Gastrocnemius medialis (tissue), 4 donors: ENCODE measurements around the gene RHOT2. TPM values are rescaled to one million over a fixed set of nuclear protein-coding genes. Genes with fewer than 3 reads are reported as not detected.
A peak's percentile ranks its signal among the peaks of the same experiment; 100 is the strongest.

Experiments used
- ATAC-seq, 2 donors: fragments of 150-250 bp; one replicate each; pipeline ENCODE4 v1.9.1; 2016
- DNase-seq, 2 donors: peaks; one replicate each; pipeline ENCODE4 v3.0.0-alpha.2; 2019
- H3K27ac ChIP-seq, 4 donors: fragments of 200-600 bp; sonication (generic); 1 replicate in 1 of 4; 2 replicates in 3 of 4; pipeline ENCODE4 v1.5.1; 2016 to 2018; ENCODE audit warnings: mild to moderate bottlenecking in 2 of 4, moderate library complexity in 1 of 4
- H3K27me3 ChIP-seq, 3 donors: fragments of 200-600 bp; sonication (generic) in 2 of 3; 1 replicate in 1 of 3; 2 replicates in 2 of 3; pipeline versions ENCODE4 v1.5.1 to v1.6.0; 2016 to 2019; ENCODE audit warnings: mild to moderate bottlenecking in 1 of 3, moderate library complexity in 1 of 3
- H3K36me3 ChIP-seq, 2 donors: fragments of 200-600 bp; sonication (generic) in 1 of 2; one replicate each; pipeline ENCODE4 v1.5.1; 2017 to 2018
- H3K4me1 ChIP-seq, 2 donors: fragments of 200-600 bp; sonication (generic) in 1 of 2; one replicate each; pipeline ENCODE4 v1.5.1; 2016 to 2017; ENCODE audit warnings: mild to moderate bottlenecking in 2 of 2
- H3K4me3 ChIP-seq, 4 donors: fragments of 200-600 bp; sonication (generic) in 3 of 4; 1 replicate in 1 of 4; 2 replicates in 3 of 4; pipeline ENCODE4 v1.5.1; 2016 to 2019; ENCODE audit warnings: mild to moderate bottlenecking in 2 of 4
- H3K9me3 ChIP-seq, 3 donors: fragments of 200-600 bp; sonication (generic) in 2 of 3; 1 replicate in 1 of 3; 2 replicates in 2 of 3; pipeline ENCODE4 v1.5.1; 2016 to 2019
- CTCF ChIP-seq, 5 experiments: fragments of 450-650 bp in 3 of 5; fragments of 200-600 bp in 2 of 5; sonication (generic) in 2 of 5; IDR thresholded peaks in 4 of 5; conservative IDR thresholded peaks in 1 of 5; 1 replicate in 4 of 5; 2 replicates in 1 of 5; pipeline ENCODE4 v1.5.1; 2016 to 2019; ENCODE audit warnings: antibody characterized with exemption in 5 of 5, mild to moderate bottlenecking in 3 of 5, moderate library complexity in 3 of 5
- POLR2A ChIP-seq, 2 donors: fragments of 450-650 bp; IDR thresholded peaks; one replicate each; pipeline ENCODE4 v1.6.1; 2017; ENCODE audit warnings: antibody characterized with exemption in 2 of 2, mild to moderate bottlenecking in 2 of 2, moderate library complexity in 2 of 2
- in situ Hi-C, 4 donors: fragments of 200-750 bp; cut with MboI; loops; one replicate each; pipeline versions ENCODE4 v1.15.0 to v1.8.0; 2017; ENCODE audit warnings: low sequenced_read_pairs in 4 of 4
- intact Hi-C: fragments of 100-400 bp; cut with DNase I; formaldehyde crosslinking; loops from one replicate; pipeline ENCODE4 v1.15.1; 2023; ENCODE audit warnings: low total_unique reads
- total RNA-seq, 4 donors: library from RNA; depleted of rRNA; stranded (reverse); fragments of >200 nt; gene quantifications; one replicate each; pipeline versions ENCODE4 v1.1.0 to v1.2.3, GENCODE V29; 2016

Gene RHOT2
- total RNA-seq, 4 donors from 2014 or later, result 20.9 to 41.6 (median 27.3) TPM

GRCh38 chr16:714558-715476 lies 46.9 kb downstream of the RHOT2 start, which contains the start of gene METRN:
TSS of gene METRN (plus strand) at chr16:715118. CDS start at chr16:715290, 172 bp downstream.
- peak; percentile 71 to 83 for DNase-seq
- no peaks in the 10 kb centered on the region for H3K9me3 ChIP-seq
- H3K27me3 ChIP-seq, result peaks cover 15 to 17% (median 16%) of the 10 kb centered on the region in 3 donors
- in situ Hi-C loops (no loop called here), intact Hi-C loops (no loop called here)
- peaks cover 12 to 25% of the 10 kb centered on the region in 2 donors for H3K4me1 ChIP-seq
- ATAC-seq, result peak; percentile 85 to 94
- no peaks in the 10 kb centered on the region for H3K36me3 ChIP-seq
- no peak within 1 kb of the TSS for H3K27ac ChIP-seq
- TF ChIP-seq POLR2A (IDR thresholded peaks at IDR 0.05), result peak in 1 of 2 donors; percentile 21
- no peak for TF ChIP-seq CTCF (IDR thresholded peaks at IDR 0.05 in 4 of 5, conservative IDR thresholded peaks at IDR 0.05 in 1 of 5)
- H3K4me3 ChIP-seq, result peak within 1 kb of the TSS; percentile 64 to 86 (median 71)

GRCh38 chr16:715477-716199 lies 47.7 kb downstream of the RHOT2 start:
- TF ChIP-seq CTCF (IDR thresholded peaks at IDR 0.05 in 4 of 5, conservative IDR thresholded peaks at IDR 0.05 in 1 of 5) (no peak), POLR2A (IDR thresholded peaks at IDR 0.05) (no peak)
- DNase-seq, result no peak
- intact Hi-C loops (no loop called here), in situ Hi-C loops (no loop called here)
- Histone ChIP-seq H3K27ac (no peak overlapping the region), H3K4me1 (peaks cover 19 to 33% of the 10 kb centered on the region in 2 donors), H3K36me3 (no peaks in the 10 kb centered on the region), H3K9me3 (no peaks in the 10 kb centered on the region), H3K27me3 (peaks cover 8 to 9% (median 9%) of the 10 kb centered on the region in 3 donors), H3K4me3 (peak overlapping the region; percentile 64 to 86 (median 71))
- ATAC-seq, result peak; percentile 8 to 14

- peaks cover 2 to 4% (median 3%) of the 10 kb centered on the region in 3 donors for H3K27me3 ChIP-seq
- H3K9me3 ChIP-seq, result no peaks in the 10 kb centered on the region
- in situ Hi-C loops (no loop called here), intact Hi-C loops (no loop called here)
- TF ChIP-seq CTCF (IDR thresholded peaks at IDR 0.05 in 4 of 5, conservative IDR thresholded peaks at IDR 0.05 in 1 of 5) (no peak), POLR2A (IDR thresholded peaks at IDR 0.05) (no peak)
- H3K4me1 ChIP-seq, result peaks cover 19 to 34% of the 10 kb centered on the region in 2 donors
- H3K4me3 ChIP-seq, result peak overlapping the region; percentile 32 to 86 (median 67)
- DNase-seq (no peak), ATAC-seq (no peak)
- no peak overlapping the region for H3K27ac ChIP-seq
- H3K36me3 ChIP-seq, result no peaks in the 10 kb centered on the region
These were observed 48.3 kb downstream of the RHOT2 start for GRCh38 chr16:716200-716568.

- H3K27ac ChIP-seq, result no peak overlapping the region
- TF ChIP-seq CTCF (IDR thresholded peaks at IDR 0.05 in 4 of 5, conservative IDR thresholded peaks at IDR 0.05 in 1 of 5) (no peak), POLR2A (IDR thresholded peaks at IDR 0.05) (no peak)
- no peaks in the 10 kb centered on the region for H3K27me3 ChIP-seq
- no peak overlapping the region for H3K4me3 ChIP-seq
- H3K9me3 ChIP-seq, result no peaks in the 10 kb centered on the region
- peaks cover 24 to 39% of the 10 kb centered on the region in 2 donors for H3K4me1 ChIP-seq
- DNase-seq (no peak), ATAC-seq (no peak)
- intact Hi-C loops, result no loop called here
- in situ Hi-C loops, result no loop called here
- no peaks in the 10 kb centered on the region for H3K36me3 ChIP-seq
These were observed 48.9 kb downstream of the RHOT2 start for GRCh38 chr16:716768-717325.
